K562 (cell line): ENCODE measurements around the gene DENND10. TPM values are rescaled to one million over a fixed set of nuclear protein-coding genes. Genes with fewer than 3 reads are reported as not detected.
"Not testable (repeated sequence)": the region's sequence is repeated elsewhere in the genome, so short reads cannot be mapped to it uniquely, and the experiment has no call there.

Source experiments
- ATAC-seq: fragments of 200-7000 bp; cut with Tn5 transposase; 3 replicates; pipeline ENCODE4 v1.9.1; 2020; ENCODE audit warnings: moderate library complexity
- BruUV-seq: library from RNA; stranded (reverse); fragments of 400-500 nt; replicated peaks from 2 replicates; lab custom pipeline; 2021; lab: Mats Ljungman, UMichigan
- CTCF ChIA-PET: fragments of 300-600 bp; formaldehyde crosslinking; extraction: SDS; loops from one replicate; lab custom pipeline; 2021; ENCODE audit warnings: low intra/inter-chr PET ratio; lab: Yijun Ruan, JAX
- POLR2A ChIA-PET: fragments of 300-600, 350-650 bp; sonication (Branson Sonifier 250); formaldehyde crosslinking; extraction: SDS; loops from one replicate; lab custom pipeline; 2021; ENCODE audit warnings: antibody characterized with exemption, inconsistent platforms; lab: Yijun Ruan, JAX
- DNase-seq, 4 experiments: peaks; one replicate each; pipeline versions ENCODE4 v3.0.0 to v3.0.0-alpha.2; 2011 to 2018; ENCODE audit warnings: low spot score in 3 of 4, mixed read lengths in 3 of 4; ENCODE audit errors: extremely low read depth in 1 of 4
- FAIRE-seq: peaks from 2 replicates; lab custom pipeline; 2011; peaks lifted over from hg19 to GRCh38; lab: Jason Lieb, UNC
- H2AFZ ChIP-seq: 2 replicates; pipeline ENCODE4 v1.6.0; 2011; ENCODE audit warnings: low read depth, low read length, control low read depth, inconsistent platforms
- H3K27ac ChIP-seq: fragments of 200-600 bp; 3 replicates; pipeline ENCODE4 v1.8.0; 2011; ENCODE audit warnings: low read depth, mild to moderate bottlenecking, control low read depth, inconsistent platforms, low read length, moderate library complexity, mixed read lengths; ENCODE audit errors: extremely low read depth
- H3K27me3 ChIP-seq, 2 experiments: fragments of 300-600 bp in 1 of 2; 2 replicates in 1 of 2; 3 replicates in 1 of 2; pipeline versions ENCODE4 v1.6.0 to v1.8.0; 2011; ENCODE audit warnings: inconsistent platforms in 2 of 2, low read length in 2 of 2, mild to moderate bottlenecking in 1 of 2, mixed read lengths in 1 of 2, moderate library complexity in 1 of 2; ENCODE audit not compliant: control insufficient read depth in 2 of 2, insufficient read depth in 2 of 2
- H3K36me3 ChIP-seq: fragments of 300-600 bp; 3 replicates; pipeline ENCODE4 v1.8.0; 2011; ENCODE audit warnings: mild to moderate bottlenecking, low read length, inconsistent platforms; ENCODE audit not compliant: control insufficient read depth, insufficient read depth
- H3K4me1 ChIP-seq, 2 experiments: fragments of 200-600 bp in 1 of 2; replicated peaks in 1 of 2; 2 replicates in 1 of 2; 3 replicates in 1 of 2; pipeline versions ENCODE4 v1.5.1 to v1.8.0; 2011; ENCODE audit warnings: inconsistent platforms in 2 of 2, low read length in 2 of 2, mild to moderate bottlenecking in 1 of 2, mixed read lengths in 1 of 2, moderate library complexity in 1 of 2; ENCODE audit not compliant: control insufficient read depth in 2 of 2, insufficient read depth in 2 of 2
- H3K4me2 ChIP-seq: 2 replicates; pipeline ENCODE4 v1.6.1; 2011; ENCODE audit warnings: low read length, control low read depth, inconsistent platforms, mixed read lengths; ENCODE audit not compliant: insufficient read depth
- H3K4me3 ChIP-seq: fragments of 200-600 bp; sonication (generic), shearing (Covaris generic); 2 replicates; pipeline ENCODE4 v1.5.1; 2016; ENCODE audit warnings: control low read depth, inconsistent platforms
- H3K79me2 ChIP-seq: fragments of 200-600 bp; 3 replicates; pipeline ENCODE4 v1.8.0; 2011; ENCODE audit warnings: low read length, inconsistent platforms; ENCODE audit not compliant: control insufficient read depth, insufficient read depth
- H3K9ac ChIP-seq, 2 experiments: 2 replicates each; pipeline versions ENCODE4 v1.6.0 to v1.6.1; 2011; ENCODE audit warnings: low read depth in 2 of 2, low read length in 2 of 2, control low read depth in 1 of 2, inconsistent platforms in 1 of 2, mild to moderate bottlenecking in 1 of 2, mixed read lengths in 1 of 2; ENCODE audit not compliant: insufficient read depth in 1 of 2
- H3K9me1 ChIP-seq: one replicate; pipeline ENCODE4 v1.6.0; 2011; ENCODE audit warnings: inconsistent platforms, mild to moderate bottlenecking, low read length, moderate library complexity; ENCODE audit not compliant: control insufficient read depth, insufficient read depth
- H3K9me3 ChIP-seq: replicated peaks from 2 replicates; pipeline ENCODE4 v1.5.1; 2011; ENCODE audit warnings: low read depth, low read length, inconsistent platforms; ENCODE audit not compliant: control insufficient read depth, insufficient read depth
- H4K20me1 ChIP-seq: replicated peaks from 2 replicates; pipeline ENCODE4 v1.6.1; 2011; ENCODE audit warnings: low read length, inconsistent platforms, mixed read lengths; ENCODE audit not compliant: control insufficient read depth, insufficient read depth
- ARHGAP35 ChIP-seq: fragments of 450-650 bp; IDR thresholded peaks from 2 replicates; pipeline ENCODE4 v1.6.1; 2018; ENCODE audit not compliant: partially characterized antibody
- ESRRB ChIP-seq: fragments of 250-450 bp; sonication (Bioruptor Pico); IDR thresholded peaks from 2 replicates; pipeline ENCODE4 v1.5.0; 2020; ENCODE audit warnings: mild to moderate bottlenecking, moderate library complexity, borderline replicate concordance
- ETS1 ChIP-seq: conservative IDR thresholded peaks from 2 replicates; pipeline ENCODE4 v1.6.1; 2011; ENCODE audit warnings: low read depth, mild to moderate bottlenecking, low read length; ENCODE audit not compliant: control insufficient read depth
- HES1 ChIP-seq: fragments of 450-650 bp; IDR thresholded peaks from 2 replicates; pipeline ENCODE4 v1.6.1; 2016; ENCODE audit warnings: low read depth, mild to moderate bottlenecking, moderate library complexity
- MEIS2 ChIP-seq: fragments of 450-650 bp; IDR thresholded peaks from 2 replicates; pipeline ENCODE4 v1.6.1; 2014; ENCODE audit warnings: mild to moderate bottlenecking; ENCODE audit not compliant: partially characterized antibody
- ZMIZ1 ChIP-seq, 2 experiments: fragments of 150-350 bp in 1 of 2; IDR thresholded peaks; 2 replicates each; pipeline ENCODE4 v1.6.1; 2012 to 2016; ENCODE audit warnings: low read depth in 2 of 2, low read length in 2 of 2, mild to moderate bottlenecking in 1 of 2, moderate library complexity in 1 of 2
- ZNF41 ChIP-seq: fragments of 250-450 bp; sonication (Bioruptor Pico); conservative IDR thresholded peaks from 2 replicates; pipeline ENCODE4 v1.4.0; 2020; ENCODE audit warnings: mild to moderate bottlenecking
- ZSCAN29 ChIP-seq: fragments of 450-650 bp; IDR thresholded peaks from 2 replicates; pipeline ENCODE4 v1.6.1; 2017
- WGBS: fragments of 100-300 bp; shearing (Covaris generic); methylation state at CpG from one replicate; pipeline ENCODE4 v1.1.6; 2016; ENCODE audit warnings: low coverage, mixed read lengths; ENCODE audit not compliant: insufficient coverage; ENCODE audit errors: missing lambda C conversion rate; 5-methylcytosine and 5-hydroxymethylcytosine counted together
- in situ Hi-C: fragments of 300-500 bp; cut with MboI; formaldehyde crosslinking; loops from 4 replicates; pipeline ENCODE4 v1.15.0; 2018; ENCODE audit warnings: inconsistent platforms, mixed read lengths
- intact Hi-C: fragments of 100-400 bp; cut with micrococcal nuclease; formaldehyde crosslinking; loops from 2 replicates; pipeline ENCODE4 v1.14.2; 2022
- polyA plus RNA-seq, 8 experiments: library from polyadenylated mRNA; depleted of rRNA in 4 of 8; stranded (reverse) in 5 of 8; unstranded in 3 of 8; fragments of >200 nt; fragmentation: Nextera tagmentation in 2 of 8; fragmentation: Illumina TruSeq in 1 of 8; extraction: Ambion mirVana in 2 of 8; extraction: Trizol in 1 of 8; gene quantifications; 2 replicates each; pipeline versions ENCODE4 v1.2.1 to v1.2.3, GENCODE V29; 2011 to 2014; ENCODE audit warnings: inconsistent platforms in 1 of 8, missing spikeins in 1 of 8
- total RNA-seq, 7 experiments: library from RNA; depleted of rRNA in 6 of 7; stranded (reverse); fragments of >200 nt in 6 of 7; fragmentation: Illumina TruSeq in 2 of 7; extraction: Trizol in 2 of 7; gene quantifications; 2 replicates each; pipeline versions ENCODE4 v1.2.1 to v1.2.3, GENCODE V29; 2011 to 2021; ENCODE audit warnings: low replicate concordance in 1 of 7

Gene DENND10
- total and polyA plus RNA-seq, 9 of the 15 experiments (the other 6 are each of a cell fraction or from before 2014, with no cell fraction given), result 9.4 to 20.0 (median 12.5) TPM

DNA sequence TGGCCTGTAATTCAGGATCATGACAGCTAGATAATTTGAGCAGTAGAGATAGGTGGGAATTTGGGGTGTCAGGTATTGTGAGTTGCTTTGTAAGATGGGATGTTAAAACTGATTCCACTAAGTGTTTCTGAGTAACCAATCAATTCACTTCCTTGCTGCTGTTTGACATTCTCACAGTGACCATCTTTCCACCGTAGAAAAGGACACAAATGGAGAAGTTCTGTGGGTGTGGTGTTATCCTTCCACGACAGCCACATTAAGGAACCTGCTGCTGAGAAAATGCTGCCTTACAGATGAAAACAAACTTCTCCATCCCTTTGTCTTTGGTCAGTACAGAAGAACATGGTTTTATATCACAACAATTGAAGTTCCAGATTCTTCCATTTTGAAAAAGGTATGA, 3.9 kb downstream of the DENND10 start:
- H3K4me3 ChIP-seq, H3K9me1 ChIP-seq, POLR2A ChIA-PET, ATAC-seq, H3K4me2 ChIP-seq, H3K27me3 ChIP-seq, H3K36me3 ChIP-seq, H2AFZ ChIP-seq, H3K79me2 ChIP-seq, in situ Hi-C loops, H3K9me3 ChIP-seq, H3K27ac ChIP-seq, CTCF ChIA-PET, H4K20me1 ChIP-seq, FAIRE-seq, H3K9ac ChIP-seq, BruUV-seq, intact Hi-C loops, DNase-seq: not testable (repeated sequence)
- peaks cover 3 to 13% of the 10 kb centered on the region in 2 experiments; a peak in 4 of 5 replicates for H3K4me1 ChIP-seq
- 47% methylated on average over 2 of the region's 2 CpGs for WGBS

GRCh38 chr10:119112056-119112455, 8.1 kb downstream of the DENND10 start:
- Histone ChIP-seq H4K20me1 (no peaks in the 10 kb centered on the region), H2AFZ (no peak overlapping the region), H3K4me1 (no peaks in the 10 kb centered on the region; a peak in 1 of 5 replicates), H3K27me3 (no peaks in the 10 kb centered on the region), H3K9me3 (no peaks in the 10 kb centered on the region), H3K27ac (no peak overlapping the region), H3K4me2 (no peak overlapping the region), H3K9me1 (no peaks in the 10 kb centered on the region), H3K79me2 (no peaks in the 10 kb centered on the region), H3K4me3 (no peak overlapping the region), H3K36me3 (peaks cover 19% of the 10 kb centered on the region; the same call in 2 of the 3 replicates), H3K9ac (no peak overlapping the region)
- ChIA-PET CTCF (no interaction called here), POLR2A (interaction anchor here (0.7 to 1.0 kb wide), 2 partner anchors 50 to 196 kb away, joined by 3 read pairs; no protein-coding TSS in a partner anchor)
- WGBS, result 74% methylated on average over 4 of the region's 4 CpGs
- ATAC-seq, result no peak
- intact Hi-C loops, result no loop called here
- no peak for FAIRE-seq
- in situ Hi-C loops, result no loop called here
- BruUV-seq, result no TSS peak
- DNase-seq, result no peak
- TF ChIP-seq ETS1 (no peak), ZMIZ1 (IDR thresholded peaks at IDR 0.05; ENCODE audit: low read depth in 2 of 2, low read length in 2 of 2) (no peak), HES1 (no peak), MEIS2 (no peak), ESRRB (CRISPR knock-in tag) (no peak), ARHGAP35 (no peak), ZNF41 (CRISPR knock-in tag) (no peak), ZSCAN29 (no peak)
